ENCODE results near the gene AOAH.

- TF ChIP-seq CTCF (IDR thresholded peaks at IDR 0.05; ENCODE audit: insufficient read depth, low read length) (no peak), POLR2AphosphoS5 (IDR thresholded peaks at IDR 0.05; ENCODE audit: low read depth) (no peak), REST (IDR thresholded peaks at IDR 0.05; ENCODE audit: insufficient replicate concordance, low read depth) (no peak), SPI1 (IDR thresholded peaks at IDR 0.05; ENCODE audit: borderline replicate concordance, low read depth) (no peak)
These were observed 34.3 kb downstream of the AOAH start for GRCh38 chr7:36690041-36690440.
